Measurements from ENCODE around the gene HACD3.
"Not testable (repeated sequence)": the region's sequence is repeated elsewhere in the genome, so short reads cannot be mapped to it uniquely, and the experiment has no call there.

DNA sequence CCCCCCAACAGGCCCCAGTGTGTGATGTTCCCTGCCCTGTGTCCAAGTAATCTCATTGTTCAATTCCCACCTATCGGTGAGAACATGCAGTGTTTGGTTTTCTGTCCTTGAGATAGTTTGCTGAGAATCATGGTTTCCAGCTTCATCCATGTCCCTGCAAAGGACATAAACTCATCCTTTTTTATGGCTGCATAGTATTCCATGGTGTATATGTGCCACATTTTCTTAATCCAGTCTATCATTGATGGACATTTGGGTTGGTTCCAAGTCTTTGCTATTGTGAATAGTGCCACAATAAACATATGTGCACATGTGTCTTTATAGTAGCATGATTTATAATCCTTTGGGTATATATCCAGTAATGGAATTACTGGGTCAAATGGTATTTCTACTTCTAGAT lies 85.6 kb downstream of the HACD3 start:
- TF ChIP-seq, protein P1, sequence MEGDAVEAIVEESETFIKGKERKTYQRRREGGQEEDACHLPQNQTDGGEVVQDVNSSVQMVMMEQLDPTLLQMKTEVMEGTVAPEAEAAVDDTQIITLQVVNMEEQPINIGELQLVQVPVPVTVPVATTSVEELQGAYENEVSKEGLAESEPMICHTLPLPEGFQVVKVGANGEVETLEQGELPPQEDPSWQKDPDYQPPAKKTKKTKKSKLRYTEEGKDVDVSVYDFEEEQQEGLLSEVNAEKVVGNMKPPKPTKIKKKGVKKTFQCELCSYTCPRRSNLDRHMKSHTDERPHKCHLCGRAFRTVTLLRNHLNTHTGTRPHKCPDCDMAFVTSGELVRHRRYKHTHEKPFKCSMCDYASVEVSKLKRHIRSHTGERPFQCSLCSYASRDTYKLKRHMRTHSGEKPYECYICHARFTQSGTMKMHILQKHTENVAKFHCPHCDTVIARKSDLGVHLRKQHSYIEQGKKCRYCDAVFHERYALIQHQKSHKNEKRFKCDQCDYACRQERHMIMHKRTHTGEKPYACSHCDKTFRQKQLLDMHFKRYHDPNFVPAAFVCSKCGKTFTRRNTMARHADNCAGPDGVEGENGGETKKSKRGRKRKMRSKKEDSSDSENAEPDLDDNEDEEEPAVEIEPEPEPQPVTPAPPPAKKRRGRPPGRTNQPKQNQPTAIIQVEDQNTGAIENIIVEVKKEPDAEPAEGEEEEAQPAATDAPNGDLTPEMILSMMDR (conservative IDR thresholded peaks at IDR 0.05; ENCODE audit: low read depth, low read length), result not testable (repeated sequence)
- not testable (repeated sequence) for TF ChIP-seq EZH2 (IDR thresholded peaks at IDR 0.05; ENCODE audit: borderline replicate concordance, low read depth, low read length, poor library complexity, severe bottlenecking)
